Breast epithelium (tissue), 3 donors: ENCODE results near the gene LPAR5.

Experiments used
- CTCF ChIP-seq, 3 donors: fragments of 450-650 bp; IDR thresholded peaks; one replicate each; pipeline ENCODE4 v1.5.1; 2016 to 2017; ENCODE audit warnings: antibody characterized with exemption in 3 of 3, mild to moderate bottlenecking in 3 of 3, moderate library complexity in 3 of 3
- POLR2A ChIP-seq: fragments of 450-650 bp; IDR thresholded peaks from one replicate; pipeline ENCODE4 v1.6.1; 2016; ENCODE audit warnings: antibody characterized with exemption, mild to moderate bottlenecking, moderate library complexity
- POLR2AphosphoS5 ChIP-seq, 3 donors: sonication (generic); formaldehyde crosslinking; IDR thresholded peaks; one replicate each; pipeline ENCODE4 v1.6.1; 2017; ENCODE audit warnings: antibody characterized with exemption in 3 of 3

- TF ChIP-seq CTCF (IDR thresholded peaks at IDR 0.05) (no peak), POLR2A (no peak), POLR2AphosphoS5 (IDR thresholded peaks at IDR 0.05) (no peak)
These were observed 17.6 kb upstream of the LPAR5 start for GRCh38 chr12:6653342-6653741.
